Keratinocyte (primary cell): ENCODE results near the gene MFAP4. TPM values are rescaled to one million over a fixed set of nuclear protein-coding genes. Genes with fewer than 3 reads are reported as not detected.

Source experiments
- DNase-seq: peaks from one replicate; pipeline ENCODE4 v3.0.0-alpha.2; 2011; ENCODE audit warnings: low read depth, missing footprints, low spot score
- FAIRE-seq: peaks from 2 replicates; lab custom pipeline; 2011; peaks lifted over from hg19 to GRCh38; lab: Jason Lieb, UNC
- H2AFZ ChIP-seq: 2 replicates; pipeline ENCODE4 v1.6.0; 2012; ENCODE audit warnings: low read length, control low read depth, inconsistent platforms; ENCODE audit not compliant: control insufficient read depth
- H3K27ac ChIP-seq: 2 replicates; pipeline ENCODE4 v1.5.1; 2011; ENCODE audit warnings: low read length; ENCODE audit not compliant: control insufficient read depth, insufficient read depth
- H3K27me3 ChIP-seq: 3 replicates; pipeline ENCODE4 v1.6.0; 2011; ENCODE audit warnings: low read length; ENCODE audit not compliant: control insufficient read depth, insufficient read depth; ENCODE audit errors: extremely low read depth
- H3K36me3 ChIP-seq, 2 experiments: 2 replicates in 1 of 2; 3 replicates in 1 of 2; pipeline ENCODE4 v1.5.1; 2011; ENCODE audit warnings: low read length in 2 of 2, mild to moderate bottlenecking in 1 of 2; ENCODE audit not compliant: control insufficient read depth in 2 of 2, insufficient read depth in 2 of 2; ENCODE audit errors: extremely low read depth in 1 of 2
- H3K4me1 ChIP-seq: 3 replicates; pipeline ENCODE4 v1.5.1; 2011; ENCODE audit warnings: low read length; ENCODE audit not compliant: control insufficient read depth, insufficient read depth; ENCODE audit errors: extremely low read depth
- H3K4me2 ChIP-seq: 3 replicates; pipeline ENCODE4 v1.6.0; 2011; ENCODE audit warnings: low read depth, low read length; ENCODE audit not compliant: control insufficient read depth, insufficient read depth; ENCODE audit errors: extremely low read depth
- H3K4me3 ChIP-seq, 3 experiments: fragments of 200-600 bp in 1 of 3; sonication (generic) in 1 of 3; 2 replicates in 2 of 3; 3 replicates in 1 of 3; pipeline ENCODE4 v1.5.1; 2011 to 2016; ENCODE audit warnings: low read length in 3 of 3, mild to moderate bottlenecking in 3 of 3, control low read depth in 2 of 3, inconsistent platforms in 1 of 3, low read depth in 1 of 3, mixed read lengths in 1 of 3, mixed run types in 1 of 3, moderate library complexity in 1 of 3; ENCODE audit not compliant: control insufficient read depth in 2 of 3, insufficient read depth in 2 of 3; ENCODE audit errors: extremely low read depth in 1 of 3
- H3K79me2 ChIP-seq: 2 replicates; pipeline ENCODE4 v1.6.0; 2012; ENCODE audit warnings: low read length; ENCODE audit not compliant: control insufficient read depth, insufficient read depth
- H3K9ac ChIP-seq: 3 replicates; pipeline ENCODE4 v1.6.0; 2011; ENCODE audit warnings: low read length; ENCODE audit not compliant: control insufficient read depth, insufficient read depth; ENCODE audit errors: extremely low read depth
- H3K9me1 ChIP-seq: 3 replicates; pipeline ENCODE4 v1.6.0; 2011; ENCODE audit warnings: low read length; ENCODE audit not compliant: control insufficient read depth, insufficient read depth; ENCODE audit errors: extremely low read depth
- H3K9me3 ChIP-seq: 2 replicates; pipeline ENCODE4 v1.5.1; 2012; ENCODE audit warnings: low read depth, low read length; ENCODE audit not compliant: control insufficient read depth
- H4K20me1 ChIP-seq: 3 replicates; pipeline ENCODE4 v1.6.0; 2011; ENCODE audit warnings: low read length; ENCODE audit not compliant: control insufficient read depth, insufficient read depth; ENCODE audit errors: extremely low read depth
- CTCF ChIP-seq, 3 experiments: IDR thresholded peaks in 1 of 3; conservative IDR thresholded peaks in 1 of 3; optimal IDR thresholded peaks in 1 of 3; 2 replicates in 2 of 3; 3 replicates in 1 of 3; pipeline versions ENCODE3 to v1.5.1; 2011; ENCODE audit warnings: low read length in 3 of 3, mild to moderate bottlenecking in 3 of 3, moderate library complexity in 2 of 3, control low read depth in 1 of 3, inconsistent platforms in 1 of 3; ENCODE audit not compliant: insufficient read depth in 2 of 3; ENCODE audit errors: extremely low read depth in 1 of 3
- EZH2 ChIP-seq: IDR thresholded peaks from one replicate; pipeline ENCODE4 v1.6.1; 2012; ENCODE audit warnings: inconsistent platforms, mild to moderate bottlenecking, low read length, moderate library complexity
- dilution Hi-C: fragments of 300-500 bp; cut with MboI; formaldehyde crosslinking; loops from one replicate; pipeline ENCODE4 v1.7.0; 2020; ENCODE audit warnings: low sequenced_read_pairs; ENCODE audit not compliant: extremely low pct_ligation_motif_present
- polyA minus RNA-seq, 3 experiments: library from RNA; depleted of rRNA, polyadenylated mRNA; stranded (reverse); fragments of >200 nt; gene quantifications; 1 replicate in 1 of 3; 2 replicates in 1 of 3; 3 replicates in 1 of 3; pipeline ENCODE4 v1.2.3, GENCODE V29; 2011
- polyA plus RNA-seq, 5 experiments: library from polyadenylated mRNA; depleted of rRNA in 3 of 5; stranded (reverse) in 3 of 5; stranded (forward) in 1 of 5; unstranded in 1 of 5; fragments of >200 nt; gene quantifications; 1 replicate in 1 of 5; 2 replicates in 3 of 5; 3 replicates in 1 of 5; pipeline versions ENCODE4 v1.2.1 to v1.2.3, GENCODE V29; 2011 to 2012; ENCODE audit warnings: missing spikeins in 2 of 5, low read depth in 1 of 5, low replicate concordance in 1 of 5

MFAP4 gene
- polyA plus RNA-seq (not detected in 3 replicates), polyA minus RNA-seq (not detected in 3 replicates)
- polyA plus RNA-seq (2011; ENCODE audit: low read depth), result not detected
- not detected in 2 replicates for polyA plus RNA-seq (2011; cell fraction: cytosol; rRNA removed)
- polyA plus RNA-seq (2011; cell fraction: nucleus; rRNA removed), result not detected in 2 replicates
- polyA plus RNA-seq (2012; ENCODE audit: low replicate concordance), result 0.32 and 0.38 TPM in 2 replicates
- not detected for polyA minus RNA-seq (2011; cell fraction: cytosol; rRNA and poly(A)+ RNA removed)
- polyA minus RNA-seq (2011; cell fraction: nucleus; rRNA and poly(A)+ RNA removed), result not detected in 2 replicates

DNA sequence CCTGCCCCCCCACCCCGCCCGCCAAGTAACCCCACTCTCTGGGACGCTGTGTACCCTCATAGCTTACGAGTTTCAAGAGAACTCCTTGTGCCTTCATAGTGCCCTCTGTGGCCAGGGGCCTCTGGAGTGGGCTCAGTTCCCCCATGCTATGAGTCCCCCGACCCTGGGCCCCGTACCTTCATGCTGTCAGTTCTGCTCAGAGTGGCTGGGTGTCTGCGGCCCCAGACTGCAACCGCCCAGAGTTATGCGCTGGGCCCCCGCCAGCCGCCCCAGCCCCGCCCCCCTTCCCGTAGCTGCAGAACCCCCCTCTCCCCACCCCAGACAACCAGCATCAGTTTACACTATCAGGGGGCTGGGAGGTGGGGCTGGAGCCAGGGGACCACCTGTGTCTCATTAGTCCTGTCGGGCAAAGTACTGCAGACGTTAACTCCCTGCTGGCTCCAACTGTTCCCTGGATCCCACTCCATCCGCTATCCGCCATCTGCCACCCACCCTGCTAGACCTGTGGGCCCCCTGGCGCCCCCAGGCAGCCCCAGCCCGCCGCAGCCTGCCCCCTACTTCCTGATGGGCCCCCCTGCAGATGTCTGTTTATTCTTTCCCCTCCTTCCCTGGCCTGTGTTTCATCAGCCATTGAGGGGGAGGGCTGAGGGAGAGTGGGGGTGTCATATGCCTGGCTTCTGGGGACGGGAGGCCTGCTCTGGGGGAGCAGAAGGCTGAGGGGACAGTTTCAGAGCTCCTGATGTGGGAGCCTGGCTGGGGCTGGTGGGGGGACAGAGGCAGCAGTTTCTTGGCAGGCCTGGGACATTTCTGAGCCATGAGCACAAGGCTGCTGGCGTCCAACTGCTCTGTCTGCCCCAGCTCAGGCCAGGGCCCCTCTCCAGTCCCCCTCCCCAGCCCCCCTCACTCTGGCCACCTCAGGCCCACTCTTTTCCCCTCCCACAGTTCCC is at the start of gene MFAP4:
Gene MFAP4 (minus strand): TSS at position 217 of the 947 bp plus-strand sequence. CDS start 35 bp downstream, at position 182.
- H3K4me1 ChIP-seq, result peaks cover 19% of the 10 kb centered on the region
- no peak for FAIRE-seq

GRCh38 chr17:19433727-19434340 is 46.8 kb upstream of the MFAP4 start:
- no peak overlapping the region for H3K9ac ChIP-seq
- TF ChIP-seq EZH2, result no peak
- TF ChIP-seq CTCF (optimal IDR thresholded peaks at IDR 0.05 in 1 of 3, IDR thresholded peaks at IDR 0.05 in 1 of 3, conservative IDR thresholded peaks at IDR 0.05 in 1 of 3; ENCODE audit: extremely low read depth in 1 of 3, insufficient read depth in 2 of 3, low read length in 3 of 3), result peak in 1 of 3 experiments; percentile 36
- no peaks in the 10 kb centered on the region for H3K4me1 ChIP-seq
- H3K9me3 ChIP-seq, result no peaks in the 10 kb centered on the region
- no peaks in the 10 kb centered on the region for H3K27me3 ChIP-seq
- H3K4me2 ChIP-seq, result no peak overlapping the region
- H3K9me1 ChIP-seq, result no peaks in the 10 kb centered on the region
- no peak overlapping the region for H3K27ac ChIP-seq
- no peak for DNase-seq
- no peak overlapping the region for H2AFZ ChIP-seq
- H3K36me3 ChIP-seq, result no peaks in the 10 kb centered on the region
- dilution Hi-C loops, result no loop called here
- H3K4me3 ChIP-seq, result no peak overlapping the region
- H3K79me2 ChIP-seq, result no peaks in the 10 kb centered on the region
- no peaks in the 10 kb centered on the region for H4K20me1 ChIP-seq
- FAIRE-seq, result no peak

More for the DNA sequence above, at the start of gene MFAP4:
- dilution Hi-C loops, result no loop called here
- TF ChIP-seq CTCF (optimal IDR thresholded peaks at IDR 0.05 in 1 of 3, IDR thresholded peaks at IDR 0.05 in 1 of 3, conservative IDR thresholded peaks at IDR 0.05 in 1 of 3; ENCODE audit: extremely low read depth in 1 of 3, insufficient read depth in 2 of 3, low read length in 3 of 3) (no peak), EZH2 (no peak)
- Histone ChIP-seq H4K20me1 (no peaks in the 10 kb centered on the region), H3K36me3 (peaks cover 8 to 10% of the 10 kb centered on the region in 2 experiments), H3K79me2 (no peaks in the 10 kb centered on the region), H3K9ac (no peak within 1 kb of the TSS), H2AFZ (no peak within 1 kb of the TSS), H3K27me3 (no peaks in the 10 kb centered on the region), H3K9me1 (no peaks in the 10 kb centered on the region), H3K4me2 (no peak within 1 kb of the TSS), H3K4me3 (no peak within 1 kb of the TSS), H3K9me3 (no peaks in the 10 kb centered on the region), H3K27ac (peak within 1 kb of the TSS; percentile 13)
- DNase-seq, result no peak
